ENCODE results near the gene NEK10.

DNA sequence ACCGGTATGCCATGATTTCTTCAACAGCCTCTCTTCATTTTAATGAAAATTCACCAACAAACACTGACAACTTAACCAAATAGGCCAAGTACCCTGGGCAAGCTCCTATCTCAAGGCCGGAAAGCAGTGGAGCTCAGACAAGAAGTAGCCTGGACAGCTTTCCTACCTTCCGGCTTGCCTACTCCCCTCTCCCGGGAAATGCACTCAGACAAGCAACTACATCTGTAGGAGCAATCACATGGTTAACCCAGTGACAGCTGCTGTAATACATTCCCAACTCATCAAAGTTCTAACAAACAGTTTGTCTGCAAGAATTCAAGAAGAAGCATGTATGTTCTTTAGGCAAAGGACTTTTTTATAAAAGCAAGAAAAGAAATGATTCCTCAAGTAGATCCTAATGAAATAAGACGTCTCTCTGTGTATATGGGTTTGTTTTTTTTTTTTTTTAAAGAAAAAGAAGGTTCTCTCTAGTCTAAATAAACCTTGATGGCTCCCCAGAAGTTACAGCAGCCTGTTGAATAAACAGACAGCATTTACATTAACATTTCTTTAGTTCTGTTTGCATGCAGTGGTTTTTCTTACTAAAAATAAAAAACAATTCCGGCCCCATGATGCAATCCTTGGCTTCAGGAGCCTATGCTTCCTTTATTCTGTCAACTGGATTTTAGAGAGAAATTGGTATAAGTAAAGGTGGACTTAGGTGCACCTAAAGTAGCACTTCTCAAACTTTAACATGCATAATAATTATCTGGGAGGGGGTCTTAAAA, 278.7 kb downstream of the NEK10 start:
- TF ChIP-seq MTA3 (IDR thresholded peaks at IDR 0.05; ENCODE audit: borderline replicate concordance) = no peak
- no peak for TF ChIP-seq FOXK1 (CRISPR knock-in tag; IDR thresholded peaks at IDR 0.05; ENCODE audit: borderline replicate concordance)
- TF ChIP-seq MEF2A (IDR thresholded peaks at IDR 0.05; ENCODE audit: control insufficient read depth, low read depth, low read length) = no peak
- TF ChIP-seq MAZ (CRISPR knock-in tag; conservative IDR thresholded peaks at IDR 0.05 in 1 of 2, IDR thresholded peaks at IDR 0.05 in 1 of 2) = no peak
- TF ChIP-seq EZH2 (IDR thresholded peaks at IDR 0.05; ENCODE audit: borderline replicate concordance, low read depth, low read length) = no peak
- TF ChIP-seq TEAD2 (tag; IDR thresholded peaks at IDR 0.05) = no peak
- no peak for TF ChIP-seq CREB1 (IDR thresholded peaks at IDR 0.05)
- TF ChIP-seq CREB1 (CRISPR knock-in tag; IDR thresholded peaks at IDR 0.05) = no peak
- no peak for TF ChIP-seq RBM34 (IDR thresholded peaks at IDR 0.05; ENCODE audit: borderline replicate concordance, insufficient read depth, low read length)
- no peak for TF ChIP-seq MYNN (IDR thresholded peaks at IDR 0.05)
- no peak for TF ChIP-seq MYNN (CRISPR knock-in tag; IDR thresholded peaks at IDR 0.05)
- TF ChIP-seq CC2D1A (IDR thresholded peaks at IDR 0.05) = no peak
- no peak for TF ChIP-seq CTCF (IDR thresholded peaks at IDR 0.05 in 2 of 3, conservative IDR thresholded peaks at IDR 0.05 in 1 of 3; ENCODE audit: insufficient read depth in 2 of 3, low read depth in 1 of 3, low read length in 3 of 3)
- no peak for TF ChIP-seq HNRNPLL (IDR thresholded peaks at IDR 0.05; ENCODE audit: low read depth, low read length, poor library complexity, severe bottlenecking)
